Activated T-helper 17 cell treated with anti-CD3 and anti-CD28 coated beads, Interleukin-2, amount 50 U/mL, for 72 hours (primary cell): Measurements from ENCODE around the gene WDPCP. TPM values are rescaled to one million over a fixed set of nuclear protein-coding genes. Genes with fewer than 3 reads are reported as not detected.
"Not testable (repeated sequence)": the region's sequence is repeated elsewhere in the genome, so short reads cannot be mapped to it uniquely, and the experiment has no call there.

ENCODE experiments used
- ATAC-seq: fragments of 150-1000 bp; cut with Tn5 transposase; replicated peaks from 2 replicates; pipeline ENCODE4 v1.10.0; 2021; ENCODE audit warnings: mild to moderate bottlenecking, moderate library complexity
- H3K27ac Mint-ChIP-seq: one replicate; pipeline ENCODE4 v1.8.0; 2022; ENCODE audit warnings: mixed read lengths
- H3K27me3 Mint-ChIP-seq: one replicate; pipeline ENCODE4 v1.8.0; 2022; ENCODE audit warnings: mixed read lengths
- H3K36me3 Mint-ChIP-seq: one replicate; pipeline ENCODE4 v1.8.0; 2022; ENCODE audit warnings: low read depth, mild to moderate bottlenecking, mixed read lengths
- H3K4me1 Mint-ChIP-seq: one replicate; pipeline ENCODE4 v1.8.0; 2022; ENCODE audit warnings: mixed read lengths
- H3K4me3 Mint-ChIP-seq: one replicate; pipeline ENCODE4 v1.8.0; 2022; ENCODE audit warnings: mild to moderate bottlenecking, mixed read lengths
- H3K9me3 Mint-ChIP-seq: one replicate; pipeline ENCODE4 v1.8.0; 2022; ENCODE audit warnings: mixed read lengths
- total RNA-seq, 2 donors: library from RNA; stranded (reverse); gene quantifications; one replicate each; pipeline ENCODE4 v1.2.3, GENCODE V29; 2022

The WDPCP gene
- total RNA-seq, 2 donors from 2014 or later, result 4.8 to 9.4 TPM

- H3K36me3 Mint-ChIP-seq, result no peaks in the 10 kb centered on the region
- H3K4me1 Mint-ChIP-seq, result no peaks in the 10 kb centered on the region
- no peaks in the 10 kb centered on the region for H3K27me3 Mint-ChIP-seq
- H3K27ac Mint-ChIP-seq, result no peak overlapping the region
- peaks cover 10% of the 10 kb centered on the region for H3K9me3 Mint-ChIP-seq
- H3K4me3 Mint-ChIP-seq, result no peak overlapping the region
- no peak for ATAC-seq
Measured at GRCh38 chr2:63194175-63194574, 394.1 kb downstream of the WDPCP start.

- ATAC-seq, result no peak
- peaks cover 20% of the 10 kb centered on the region for H3K9me3 Mint-ChIP-seq
- H3K36me3 Mint-ChIP-seq, result no peaks in the 10 kb centered on the region
- H3K27ac Mint-ChIP-seq, result no peak overlapping the region
- H3K4me3 Mint-ChIP-seq, result no peak overlapping the region
- H3K4me1 Mint-ChIP-seq, result no peaks in the 10 kb centered on the region
- no peaks in the 10 kb centered on the region for H3K27me3 Mint-ChIP-seq
Measured at GRCh38 chr2:63192889-63193774, 395.1 kb downstream of the WDPCP start.

GRCh38 chr2:63192169-63192888 is 395.9 kb downstream of the WDPCP start:
- Mint-ChIP-seq H3K27ac (no peak overlapping the region), H3K36me3 (no peaks in the 10 kb centered on the region), H3K27me3 (no peaks in the 10 kb centered on the region), H3K9me3 (peaks cover 19% of the 10 kb centered on the region), H3K4me3 (no peak overlapping the region), H3K4me1 (no peaks in the 10 kb centered on the region)
- no peak for ATAC-seq

- H3K27ac Mint-ChIP-seq, result no peak overlapping the region
- no peaks in the 10 kb centered on the region for H3K27me3 Mint-ChIP-seq
- no peaks in the 10 kb centered on the region for H3K36me3 Mint-ChIP-seq
- H3K4me3 Mint-ChIP-seq, result no peak overlapping the region
- no peaks in the 10 kb centered on the region for H3K4me1 Mint-ChIP-seq
- H3K9me3 Mint-ChIP-seq, result peaks cover 17% of the 10 kb centered on the region
- no peak for ATAC-seq
Measured at GRCh38 chr2:63189026-63189425, 399.3 kb downstream of the WDPCP start.

GRCh38 chr2:63186331-63186730 is 401.9 kb downstream of the WDPCP start:
- peaks cover 26% of the 10 kb centered on the region for H3K9me3 Mint-ChIP-seq
- no peak overlapping the region for H3K27ac Mint-ChIP-seq
- ATAC-seq, result no peak
- no peaks in the 10 kb centered on the region for H3K27me3 Mint-ChIP-seq
- no peaks in the 10 kb centered on the region for H3K4me1 Mint-ChIP-seq
- no peak overlapping the region for H3K4me3 Mint-ChIP-seq
- H3K36me3 Mint-ChIP-seq, result no peaks in the 10 kb centered on the region

- Mint-ChIP-seq H3K4me1 (no peaks in the 10 kb centered on the region), H3K36me3 (peaks cover 7% of the 10 kb centered on the region), H3K27ac (no peak overlapping the region), H3K27me3 (no peaks in the 10 kb centered on the region), H3K4me3 (no peak overlapping the region), H3K9me3 (peaks cover 4% of the 10 kb centered on the region)
- no peak for ATAC-seq
Measured at GRCh38 chr2:63163161-63163820, 425.0 kb downstream of the WDPCP start.

GRCh38 chr2:63159262-63159661 is 429.0 kb downstream of the WDPCP start:
- no peak for ATAC-seq
- no peak overlapping the region for H3K4me3 Mint-ChIP-seq

GRCh38 chr2:63136683-63137082 is 451.6 kb downstream of the WDPCP start:
- not testable (repeated sequence) for H3K4me3 Mint-ChIP-seq, H3K27me3 Mint-ChIP-seq, ATAC-seq, H3K36me3 Mint-ChIP-seq, H3K27ac Mint-ChIP-seq, H3K4me1 Mint-ChIP-seq
- H3K9me3 Mint-ChIP-seq, result peaks cover 43% of the 10 kb centered on the region

More at GRCh38 chr2:63159262-63159661, 429.0 kb downstream of the WDPCP start:
- Mint-ChIP-seq H3K36me3 (no peaks in the 10 kb centered on the region), H3K4me1 (no peaks in the 10 kb centered on the region), H3K27ac (no peak overlapping the region), H3K27me3 (no peaks in the 10 kb centered on the region), H3K9me3 (no peaks in the 10 kb centered on the region)

GRCh38 chr2:63132020-63132419 is 456.3 kb downstream of the WDPCP start:
- Mint-ChIP-seq H3K4me1 (no peaks in the 10 kb centered on the region), H3K9me3 (peaks cover 21% of the 10 kb centered on the region), H3K36me3 (no peaks in the 10 kb centered on the region), H3K27me3 (no peaks in the 10 kb centered on the region), H3K27ac (no peak overlapping the region), H3K4me3 (no peak overlapping the region)
- no peak for ATAC-seq

- Mint-ChIP-seq H3K9me3 (peaks cover 17% of the 10 kb centered on the region), H3K4me3 (no peak overlapping the region), H3K4me1 (no peaks in the 10 kb centered on the region), H3K36me3 (no peaks in the 10 kb centered on the region), H3K27ac (no peak overlapping the region), H3K27me3 (no peaks in the 10 kb centered on the region)
- ATAC-seq, result no peak
Measured at GRCh38 chr2:63131196-63131595, 457.1 kb downstream of the WDPCP start.

- Mint-ChIP-seq H3K27me3 (no peaks in the 10 kb centered on the region), H3K27ac (no peak overlapping the region), H3K4me3 (no peak overlapping the region), H3K9me3 (peaks cover 13% of the 10 kb centered on the region), H3K36me3 (no peaks in the 10 kb centered on the region), H3K4me1 (no peaks in the 10 kb centered on the region)
- ATAC-seq, result no peak
Measured at GRCh38 chr2:63127594-63127993, 460.7 kb downstream of the WDPCP start.

GRCh38 chr2:63124850-63125249 is 463.4 kb downstream of the WDPCP start:
- ATAC-seq, result no peak
- Mint-ChIP-seq H3K27ac (no peak overlapping the region), H3K27me3 (no peaks in the 10 kb centered on the region), H3K4me1 (no peaks in the 10 kb centered on the region), H3K4me3 (no peak overlapping the region), H3K36me3 (no peaks in the 10 kb centered on the region), H3K9me3 (peaks cover under 1% of the 10 kb centered on the region)

- Mint-ChIP-seq H3K27ac (no peak overlapping the region), H3K27me3 (no peaks in the 10 kb centered on the region), H3K4me1 (no peaks in the 10 kb centered on the region), H3K36me3 (no peaks in the 10 kb centered on the region), H3K9me3 (no peaks in the 10 kb centered on the region), H3K4me3 (no peak overlapping the region)
- ATAC-seq, result no peak
Measured at GRCh38 chr2:63124218-63124617, 464.1 kb downstream of the WDPCP start.

- H3K4me3 Mint-ChIP-seq, result no peak overlapping the region
- no peak overlapping the region for H3K27ac Mint-ChIP-seq
- peaks cover 4% of the 10 kb centered on the region for H3K9me3 Mint-ChIP-seq
- ATAC-seq, result no peak
- H3K4me1 Mint-ChIP-seq, result no peaks in the 10 kb centered on the region
- H3K27me3 Mint-ChIP-seq, result no peaks in the 10 kb centered on the region
- no peaks in the 10 kb centered on the region for H3K36me3 Mint-ChIP-seq
Measured at GRCh38 chr2:63122921-63123320, 465.4 kb downstream of the WDPCP start.
